A549 (cell line): ENCODE data around the gene FIS1. TPM values are rescaled to one million over a fixed set of nuclear protein-coding genes. Genes with fewer than 3 reads are reported as not detected.

Experiments
- ATAC-seq, 2 experiments: fragments of 200-7000 bp in 1 of 2; fragments of >200 bp in 1 of 2; cut with Nextera tagmentation in 1 of 2; cut with Tn5 transposase in 1 of 2; 3 replicates each; pipeline versions ENCODE4 v1.8.0 to v1.9.1; 2018 to 2020; ENCODE audit warnings: mild to moderate bottlenecking in 1 of 2, moderate library complexity in 1 of 2
- CTCF ChIA-PET: fragments of 300-600 bp; sonication (Branson Sonifier 250); formaldehyde crosslinking; extraction: SDS; loops from one replicate; lab custom pipeline; 2021; ENCODE audit warnings: antibody characterized with exemption, inconsistent platforms; lab: Yijun Ruan, JAX
- POLR2A ChIA-PET: fragments of 350-600 bp; formaldehyde crosslinking; extraction: SDS; loops from one replicate; lab custom pipeline; 2021; ENCODE audit warnings: antibody characterized with exemption, inconsistent platforms; lab: Yijun Ruan, JAX
- DNase-seq, 2 experiments: peaks; one replicate each; pipeline versions ENCODE4 v3.0.0 to v3.0.0-alpha.2; 2011 to 2016; ENCODE audit warnings: low read depth in 1 of 2, low spot score in 1 of 2
- FAIRE-seq: peaks from 2 replicates; lab custom pipeline; 2011; peaks lifted over from hg19 to GRCh38; lab: Jason Lieb, UNC
- H3K27ac ChIP-seq, 2 experiments: fragments of >200 bp; sonication (Bioruptor Twin); formaldehyde crosslinking; 3 replicates each; pipeline ENCODE4 v1.5.1; 2016 to 2017
- H3K4me1 ChIP-seq: fragments of >200 bp; sonication (Bioruptor Twin); formaldehyde crosslinking; 3 replicates; pipeline ENCODE4 v1.6.1; 2016
- H3K4me2 ChIP-seq: fragments of >200 bp; sonication (Bioruptor Twin); formaldehyde crosslinking; 3 replicates; pipeline ENCODE4 v1.6.1; 2016
- H3K4me3 ChIP-seq: fragments of >200 bp; sonication (Bioruptor Twin); formaldehyde crosslinking; 3 replicates; pipeline ENCODE4 v1.5.1; 2016
- H3K9me3 ChIP-seq: fragments of >200 bp; sonication (Bioruptor Twin); formaldehyde crosslinking; 3 replicates; pipeline ENCODE4 v1.6.1; 2016
- BCL3 ChIP-seq: fragments of >200 bp; sonication (Bioruptor Twin); formaldehyde crosslinking; IDR thresholded peaks from 3 replicates; pipeline ENCODE4 v1.6.1; 2016
- CBX2 ChIP-seq: fragments of 200-600 bp; sonication (generic); IDR thresholded peaks from 2 replicates; pipeline ENCODE4 v1.6.1; 2016; ENCODE audit warnings: low read depth, mild to moderate bottlenecking, borderline replicate concordance
- CBX8 ChIP-seq: fragments of 200-600 bp; sonication (generic); IDR thresholded peaks from 2 replicates; pipeline ENCODE4 v1.6.1; 2016
- CEBPB ChIP-seq, 2 experiments: fragments of >200 bp in 1 of 2; sonication (Bioruptor Twin) in 1 of 2; formaldehyde crosslinking in 1 of 2; IDR thresholded peaks; 2 replicates each; pipeline ENCODE4 v1.6.1; 2012 to 2016
- CHD4 ChIP-seq: fragments of 200-600 bp; sonication (generic); IDR thresholded peaks from 2 replicates; pipeline ENCODE4 v1.6.1; 2016; ENCODE audit warnings: antibody characterized with exemption, mild to moderate bottlenecking, borderline replicate concordance
- EHF ChIP-seq: fragments of 250-450 bp; sonication (Bioruptor Pico); IDR thresholded peaks from 2 replicates; pipeline ENCODE4 v1.5.0; 2020; ENCODE audit warnings: mild to moderate bottlenecking
- EHMT2 ChIP-seq: fragments of 200-600 bp; sonication (generic); IDR thresholded peaks from 2 replicates; pipeline ENCODE4 v1.6.1; 2016; ENCODE audit warnings: antibody characterized with exemption, low read depth, mild to moderate bottlenecking, moderate library complexity
- HDAC2 ChIP-seq: fragments of 200-600 bp; sonication (generic); IDR thresholded peaks from 2 replicates; pipeline ENCODE4 v1.6.1; 2016
- HEYL ChIP-seq: fragments of 250-450 bp; sonication (Bioruptor Pico); IDR thresholded peaks from 2 replicates; pipeline ENCODE4 v1.8.0; 2021; ENCODE audit warnings: mild to moderate bottlenecking, moderate library complexity
- HOXB13 ChIP-seq: fragments of 250-450 bp; sonication (Bioruptor Pico); IDR thresholded peaks from 2 replicates; pipeline ENCODE4 v1.5.0; 2020; ENCODE audit warnings: low read depth, mild to moderate bottlenecking, moderate library complexity
- HOXB5 ChIP-seq: fragments of 250-450 bp; sonication (Bioruptor Pico); IDR thresholded peaks from 2 replicates; pipeline ENCODE4 v1.5.0; 2020; ENCODE audit warnings: mild to moderate bottlenecking, moderate library complexity
- MAFK ChIP-seq: fragments of 450-650 bp; IDR thresholded peaks from 2 replicates; pipeline ENCODE4 v1.6.1; 2014; ENCODE audit not compliant: partially characterized antibody
- MYC ChIP-seq: IDR thresholded peaks from 2 replicates; pipeline ENCODE4 v1.6.1; 2012; ENCODE audit warnings: mild to moderate bottlenecking, inconsistent platforms, low read length, improper control_type of control experiment, borderline replicate concordance
- NPAS2 ChIP-seq: fragments of 250-450 bp; sonication (Bioruptor Pico); IDR thresholded peaks from 2 replicates; pipeline ENCODE4 v1.8.0; 2022; ENCODE audit warnings: mild to moderate bottlenecking, moderate library complexity, borderline replicate concordance
- PHF8 ChIP-seq: fragments of 200-600 bp; sonication (generic); IDR thresholded peaks from 2 replicates; pipeline ENCODE4 v1.6.1; 2016; ENCODE audit warnings: low read depth, mild to moderate bottlenecking, antibody characterized with exemption, moderate library complexity, borderline replicate concordance
- POLR2A ChIP-seq: IDR thresholded peaks from 2 replicates; pipeline ENCODE4 v1.6.1; 2012; ENCODE audit warnings: mild to moderate bottlenecking, low read length
- RCOR1 ChIP-seq: fragments of 150-350 bp; IDR thresholded peaks from 2 replicates; pipeline ENCODE4 v1.6.1; 2014; ENCODE audit warnings: antibody characterized with exemption, low read length, low read depth
- RFX5 ChIP-seq: fragments of 450-650 bp; IDR thresholded peaks from 2 replicates; pipeline ENCODE4 v1.7.1; 2014; ENCODE audit warnings: antibody characterized with exemption, mild to moderate bottlenecking, moderate library complexity
- TP53 ChIP-seq: fragments of 250-450 bp; sonication (Bioruptor Pico); IDR thresholded peaks from 2 replicates; pipeline ENCODE4 v1.5.0; 2021; ENCODE audit warnings: mild to moderate bottlenecking, moderate library complexity
- ZC3H11A ChIP-seq: fragments of 450-650 bp; IDR thresholded peaks from 2 replicates; pipeline ENCODE4 v1.6.1; 2014; ENCODE audit warnings: antibody characterized with exemption, mild to moderate bottlenecking
- ZFP36 ChIP-seq: fragments of 450-650 bp; IDR thresholded peaks from 2 replicates; pipeline ENCODE4 v1.6.1; 2014; ENCODE audit warnings: borderline replicate concordance; ENCODE audit not compliant: partially characterized antibody
- ZSCAN20 ChIP-seq: fragments of 250-450 bp; sonication (Bioruptor Pico); IDR thresholded peaks from 2 replicates; pipeline ENCODE4 v1.8.0; 2022; ENCODE audit warnings: mild to moderate bottlenecking, moderate library complexity
- WGBS: methylation state at CpG from one replicate; pipeline ENCODE4 v1.1.6; 2017; ENCODE audit errors: missing lambda C conversion rate; 5-methylcytosine and 5-hydroxymethylcytosine counted together
- polyA plus RNA-seq, 4 experiments: library from polyadenylated mRNA; depleted of rRNA in 3 of 4; stranded (reverse); fragments of >200 nt; fragmentation: RNase III in 1 of 4; extraction: RNeasy Plus Mini Kit Qiagen cat#74134 plus additional on column Dnase treatment in 1 of 4; gene quantifications; 2 replicates in 3 of 4; 3 replicates in 1 of 4; pipeline ENCODE4 v1.2.3, GENCODE V29; 2011 to 2017
- TF ChIP-seq, protein P1 (sequence below): fragments of 250-450 bp; sonication (Bioruptor Pico); IDR thresholded peaks from 2 replicates; pipeline ENCODE4 v1.5.0; 2021; ENCODE audit warnings: mild to moderate bottlenecking, moderate library complexity, borderline replicate concordance
- TF ChIP-seq, protein P2 (sequence below): fragments of >200 bp; sonication (Bioruptor Twin); formaldehyde crosslinking; IDR thresholded peaks from 2 replicates; pipeline ENCODE4 v1.6.1; 2016

The FIS1 gene
- polyA plus RNA-seq, 2 of the 4 experiments (the other 2 are of a cell fraction): 111 to 155 TPM

GRCh38 chr7:101231644-101232043, 13.2 kb downstream of the FIS1 start:
- TF ChIP-seq ZFP36 (no peak), CEBPB (IDR thresholded peaks at IDR 0.05) (no peak), POLR2A (no peak), HDAC2 (no peak), NPAS2 (CRISPR knock-in tag) (no peak), RCOR1 (no peak), EHF (CRISPR knock-in tag) (no peak), MYC (no peak), MAFK (no peak)
- H3K9me3 ChIP-seq: no peaks in the 10 kb centered on the region
- H3K27ac ChIP-seq: no peak overlapping the region
- DNase-seq (no peak), ATAC-seq (no peak; a peak in 1 of 6 replicates), FAIRE-seq (no peak)
- WGBS: 81% methylated on average over 7 of the region's 7 CpGs
- H3K4me3 ChIP-seq: no peak overlapping the region
- H3K4me2 ChIP-seq: no peak overlapping the region
- POLR2A ChIA-PET: interaction anchor here (0.7 kb wide), 1 partner anchor 153 kb away, joined by 3 read pairs; no protein-coding TSS in a partner anchor
- CTCF ChIA-PET: interaction anchor here (1.4 to 3.2 kb wide), 2 partner anchors 12 to 51 kb away, joined by 4 to 21 read pairs; partner anchors contain the start of gene FIS1
- peaks cover 6% of the 10 kb centered on the region; the same call in 2 of the 3 replicates for H3K4me1 ChIP-seq

- Histone ChIP-seq H3K4me3 (no peak overlapping the region), H3K9me3 (no peaks in the 10 kb centered on the region), H3K4me2 (no peak overlapping the region), H3K4me1 (peaks cover 3% of the 10 kb centered on the region; the same call in 2 of the 3 replicates), H3K27ac (no peak overlapping the region)
- CTCF ChIA-PET: interaction anchor here (1.1 to 4.1 kb wide), 7 partner anchors 8 to 56 kb away, joined by 3 to 22 read pairs (median 4); partner anchors contain the start of genes FIS1, PLOD3 and ZNHIT1
- WGBS: 96% methylated on average over 9 of the region's 9 CpGs
- FAIRE-seq (no peak), ATAC-seq (no peak), DNase-seq (no peak)
- POLR2A ChIA-PET: no interaction called here
- TF ChIP-seq CBX8 (no peak), MAFK (peak; percentile 71)
These were observed 18.2 kb downstream of the FIS1 start for GRCh38 chr7:101226721-101227120.

GRCh38 chr7:101225650-101226049, 19.2 kb downstream of the FIS1 start:
- DNase-seq: no peak
- ChIA-PET CTCF (interaction anchor here (0.5 to 4.5 kb wide), 6 partner anchors 8 to 281 kb away, joined by 3 to 20 read pairs (median 5); partner anchors contain the start of genes FIS1, PLOD3 and ZNHIT1), POLR2A (interaction anchor here (0.6 kb wide), 1 partner anchor 43 kb away, joined by 3 read pairs; no protein-coding TSS in a partner anchor)
- Histone ChIP-seq H3K9me3 (no peaks in the 10 kb centered on the region), H3K27ac (no peak overlapping the region), H3K4me2 (no peak overlapping the region), H3K4me3 (no peak overlapping the region), H3K4me1 (no peaks in the 10 kb centered on the region)
- WGBS: 93% methylated on average over 6 of the region's 6 CpGs
- no peak for ATAC-seq
- no peak for FAIRE-seq
- no peak for TF ChIP-seq PHF8

GRCh38 chr7:101223528-101223927, 21.4 kb downstream of the FIS1 start:
- no peak overlapping the region for H3K4me2 ChIP-seq
- H3K4me1 ChIP-seq: 0 out of 3 replicates have a peak, but pooled peaks cover 4% of the 10 kb centered on the region
- no peak overlapping the region for H3K4me3 ChIP-seq
- POLR2A ChIA-PET: no interaction called here
- TF ChIP-seq CBX2 (no peak), HOXB13 (CRISPR knock-in tag) (no peak), HEYL (CRISPR knock-in tag) (no peak), HDAC2 (no peak), ZC3H11A (no peak)
- ATAC-seq (no peak), FAIRE-seq (no peak), DNase-seq (no peak)
- CTCF ChIA-PET: interaction anchor here (1.3 to 4.5 kb wide), 2 partner anchors 11 to 21 kb away, joined by 5 to 20 read pairs; partner anchors contain the start of gene FIS1
- H3K9me3 ChIP-seq: no peaks in the 10 kb centered on the region
- H3K27ac ChIP-seq: no peak overlapping the region
- WGBS: 94% methylated on average over 15 of the region's 15 CpGs

DNA sequence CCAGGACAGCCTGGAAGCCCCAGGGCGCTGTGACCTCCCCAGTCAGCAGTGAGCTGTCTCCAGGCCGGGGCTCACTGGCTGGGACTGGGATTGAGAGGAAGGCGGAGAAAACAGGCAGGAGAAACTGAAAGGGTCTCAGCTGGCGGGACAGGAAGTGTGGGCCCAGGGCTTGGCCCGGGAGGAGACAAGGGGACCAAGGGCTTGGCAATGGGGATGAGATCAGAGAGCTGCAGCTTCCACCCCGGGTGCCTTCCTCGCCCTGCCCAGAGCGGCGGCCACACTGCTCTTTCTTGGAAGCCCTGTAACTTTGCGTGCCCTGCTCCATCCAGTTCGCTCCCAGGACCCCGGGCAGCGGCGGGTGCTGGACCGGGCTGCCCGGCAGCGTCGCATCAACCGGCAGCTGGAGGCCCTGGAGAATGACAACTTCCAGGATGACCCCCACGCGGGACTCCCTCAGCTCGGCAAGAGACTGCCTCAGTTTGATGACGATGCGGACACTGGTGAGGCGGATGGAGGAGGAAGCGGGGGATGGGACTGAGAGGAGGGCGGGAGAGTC, 22.5 kb downstream of the FIS1 start:
- CTCF ChIA-PET: interaction anchor here (0.9 to 4.5 kb wide), 6 partner anchors 12 to 328 kb away, joined by 3 to 20 read pairs (median 3); partner anchors contain the start of gene FIS1
- Histone ChIP-seq H3K9me3 (no peaks in the 10 kb centered on the region), H3K27ac (no peak overlapping the region), H3K4me3 (no peak overlapping the region), H3K4me2 (no peak overlapping the region), H3K4me1 (0 out of 3 replicates have a peak, but pooled peaks cover 4% of the 10 kb centered on the region)
- WGBS: 88% methylated on average over 27 of the region's 27 CpGs
- ATAC-seq: no peak
- no peak for FAIRE-seq
- no peak for DNase-seq
- POLR2A ChIA-PET: interaction anchor here (0.5 kb wide), 1 partner anchor 347 kb away, joined by 4 read pairs; the partner anchor contains the start of gene SRRT
- TF ChIP-seq RFX5: no peak
- TF ChIP-seq CHD4: no peak
- TF ChIP-seq TP53: no peak
- no peak for TF ChIP-seq ZSCAN20 (CRISPR knock-in tag)
- TF ChIP-seq, protein P1, sequence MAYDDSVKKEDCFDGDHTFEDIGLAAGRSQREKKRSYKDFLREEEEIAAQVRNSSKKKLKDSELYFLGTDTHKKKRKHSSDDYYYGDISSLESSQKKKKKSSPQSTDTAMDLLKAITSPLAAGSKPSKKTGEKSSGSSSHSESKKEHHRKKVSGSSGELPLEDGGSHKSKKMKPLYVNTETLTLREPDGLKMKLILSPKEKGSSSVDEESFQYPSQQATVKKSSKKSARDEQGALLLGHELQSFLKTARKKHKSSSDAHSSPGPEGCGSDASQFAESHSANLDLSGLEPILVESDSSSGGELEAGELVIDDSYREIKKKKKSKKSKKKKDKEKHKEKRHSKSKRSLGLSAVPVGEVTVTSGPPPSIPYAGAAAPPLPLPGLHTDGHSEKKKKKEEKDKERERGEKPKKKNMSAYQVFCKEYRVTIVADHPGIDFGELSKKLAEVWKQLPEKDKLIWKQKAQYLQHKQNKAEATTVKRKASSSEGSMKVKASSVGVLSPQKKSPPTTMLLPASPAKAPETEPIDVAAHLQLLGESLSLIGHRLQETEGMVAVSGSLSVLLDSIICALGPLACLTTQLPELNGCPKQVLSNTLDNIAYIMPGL (CRISPR knock-in tag): no peak
- TF ChIP-seq EHMT2: no peak
- TF ChIP-seq, protein P2, sequence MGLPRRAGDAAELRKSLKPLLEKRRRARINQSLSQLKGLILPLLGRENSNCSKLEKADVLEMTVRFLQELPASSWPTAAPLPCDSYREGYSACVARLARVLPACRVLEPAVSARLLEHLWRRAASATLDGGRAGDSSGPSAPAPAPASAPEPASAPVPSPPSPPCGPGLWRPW: no peak
- no peak for TF ChIP-seq EHF (CRISPR knock-in tag)
- no peak for TF ChIP-seq PHF8
- no peak for TF ChIP-seq CBX2
- TF ChIP-seq HDAC2: no peak
- no peak for TF ChIP-seq HOXB5 (CRISPR knock-in tag)
- TF ChIP-seq BCL3: no peak
